Fibroblast of pulmonary artery (primary cell): ENCODE results near the gene SLC36A1.

Source experiments
- DNase-seq: peaks from one replicate; pipeline ENCODE4 v3.0.0-alpha.2; 2010; ENCODE audit warnings: low read depth
- H3K4me3 ChIP-seq: replicated peaks from 2 replicates; pipeline ENCODE4 v1.5.1; 2011; ENCODE audit warnings: low read depth, mild to moderate bottlenecking, control low read depth, low read length, moderate library complexity
- CTCF ChIP-seq: IDR thresholded peaks from 2 replicates; pipeline ENCODE4 v1.5.1; 2011; ENCODE audit warnings: mild to moderate bottlenecking, control low read depth, low read length, inconsistent platforms; ENCODE audit errors: missing control alignments

SLC36A1 gene

GRCh38 chr5:151483647-151484046 lies 36.2 kb downstream of the SLC36A1 start:
- H3K4me3 ChIP-seq: no peak overlapping the region
- no peak for TF ChIP-seq CTCF
- DNase-seq: no peak

- DNase-seq: no peak
- TF ChIP-seq CTCF: no peak
- H3K4me3 ChIP-seq: no peak overlapping the region
These were observed 40.1 kb downstream of the SLC36A1 start for GRCh38 chr5:151487544-151487943.

GRCh38 chr5:151490627-151491026 lies 43.2 kb downstream of the SLC36A1 start:
- no peak for DNase-seq
- no peak overlapping the region for H3K4me3 ChIP-seq
- no peak for TF ChIP-seq CTCF

- H3K4me3 ChIP-seq: no peak overlapping the region
- no peak for DNase-seq
- TF ChIP-seq CTCF: no peak
These were observed 43.7 kb downstream of the SLC36A1 start for GRCh38 chr5:151491062-151491461.

GRCh38 chr5:151492729-151493128 lies 45.3 kb downstream of the SLC36A1 start:
- no peak for TF ChIP-seq CTCF
- H3K4me3 ChIP-seq: no peak overlapping the region
- no peak for DNase-seq

GRCh38 chr5:151493665-151494064 lies 46.3 kb downstream of the SLC36A1 start:
- TF ChIP-seq CTCF: no peak
- DNase-seq: no peak
- no peak overlapping the region for H3K4me3 ChIP-seq

- DNase-seq: no peak
- H3K4me3 ChIP-seq: no peak overlapping the region
- TF ChIP-seq CTCF: no peak
These were observed 47.9 kb downstream of the SLC36A1 start for GRCh38 chr5:151495320-151495719.
